Neural crest cell (in vitro differentiated cells): ENCODE data around the gene ADD1. TPM values are rescaled to one million over a fixed set of nuclear protein-coding genes. Genes with fewer than 3 reads are reported as not detected.

Source experiments
- DNase-seq: peaks from one replicate; pipeline ENCODE4 v3.0.0; 2021; ENCODE audit warnings: low read depth, mixed read lengths, low spot score
- H3K27ac Mint-ChIP-seq: one replicate; pipeline ENCODE4 v1.8.0; 2021; ENCODE audit warnings: mild to moderate bottlenecking, mixed read lengths; ENCODE audit not compliant: unreplicated experiment
- H3K27me3 Mint-ChIP-seq: 2 replicates; pipeline ENCODE4 v1.8.0; 2021; ENCODE audit warnings: low read depth, mild to moderate bottlenecking, mixed read lengths
- H3K36me3 Mint-ChIP-seq: 2 replicates; pipeline ENCODE4 v1.8.0; 2021; ENCODE audit warnings: low read depth, mild to moderate bottlenecking, mixed read lengths
- H3K4me1 Mint-ChIP-seq: 2 replicates; pipeline ENCODE4 v1.8.0; 2021; ENCODE audit warnings: mixed read lengths
- H3K4me3 Mint-ChIP-seq: one replicate; pipeline ENCODE4 v1.8.0; 2021; ENCODE audit warnings: mild to moderate bottlenecking, mixed read lengths
- H3K9me3 Mint-ChIP-seq: 2 replicates; pipeline ENCODE4 v1.8.0; 2021; ENCODE audit warnings: mixed read lengths
- CTCF ChIP-seq: fragments of 200-600 bp; sonication (generic); conservative IDR thresholded peaks from 2 replicates; pipeline ENCODE4 v1.5.0; 2021; ENCODE audit warnings: antibody characterized with exemption, mild to moderate bottlenecking
- total RNA-seq: library from RNA; stranded (reverse); gene quantifications from 2 replicates; pipeline ENCODE4 v1.2.1, GENCODE V29; 2021

Gene ADD1
- total RNA-seq, 1 donor from 2014 or later: 230 TPM

GRCh38 chr4:2871466-2871865 is 27.8 kb downstream of the ADD1 start:
- H3K27ac Mint-ChIP-seq: no peak overlapping the region
- peaks cover 68% of the 10 kb centered on the region for H3K4me1 Mint-ChIP-seq
- H3K4me3 Mint-ChIP-seq: no peak overlapping the region
- no peaks in the 10 kb centered on the region for H3K36me3 Mint-ChIP-seq
- H3K9me3 Mint-ChIP-seq: no peaks in the 10 kb centered on the region
- no peaks in the 10 kb centered on the region for H3K27me3 Mint-ChIP-seq
- no peak for DNase-seq
- TF ChIP-seq CTCF: no peak

- peaks cover 64% of the 10 kb centered on the region for H3K4me1 Mint-ChIP-seq
- H3K27ac Mint-ChIP-seq: no peak overlapping the region
- H3K36me3 Mint-ChIP-seq: no peaks in the 10 kb centered on the region
- no peak for TF ChIP-seq CTCF
- H3K9me3 Mint-ChIP-seq: no peaks in the 10 kb centered on the region
- DNase-seq: no peak
- H3K27me3 Mint-ChIP-seq: no peaks in the 10 kb centered on the region
- no peak overlapping the region for H3K4me3 Mint-ChIP-seq
These were observed 28.3 kb downstream of the ADD1 start for GRCh38 chr4:2871911-2872310.

GRCh38 chr4:2873329-2873728 is 29.7 kb downstream of the ADD1 start:
- Mint-ChIP-seq H3K4me1 (peaks cover 50% of the 10 kb centered on the region), H3K27me3 (no peaks in the 10 kb centered on the region)

GRCh38 chr4:2874861-2875260 is 31.2 kb downstream of the ADD1 start:
- H3K4me3 Mint-ChIP-seq: no peak overlapping the region
- peaks cover 9% of the 10 kb centered on the region for H3K36me3 Mint-ChIP-seq
- peaks cover 36% of the 10 kb centered on the region for H3K4me1 Mint-ChIP-seq
- no peaks in the 10 kb centered on the region for H3K27me3 Mint-ChIP-seq
- no peak for TF ChIP-seq CTCF
- no peak overlapping the region for H3K27ac Mint-ChIP-seq
- no peak for DNase-seq
- no peaks in the 10 kb centered on the region for H3K9me3 Mint-ChIP-seq

More at GRCh38 chr4:2873329-2873728, 29.7 kb downstream of the ADD1 start:
- Mint-ChIP-seq H3K4me3 (no peak overlapping the region), H3K27ac (no peak overlapping the region), H3K36me3 (peaks cover 4% of the 10 kb centered on the region), H3K9me3 (no peaks in the 10 kb centered on the region)
- DNase-seq: no peak
- no peak for TF ChIP-seq CTCF

- TF ChIP-seq CTCF: no peak
- Mint-ChIP-seq H3K4me1 (peaks cover 29% of the 10 kb centered on the region), H3K4me3 (no peak overlapping the region), H3K27me3 (no peaks in the 10 kb centered on the region), H3K27ac (peak overlapping the region; percentile 44), H3K9me3 (no peaks in the 10 kb centered on the region), H3K36me3 (peaks cover 13% of the 10 kb centered on the region)
- no peak for DNase-seq
These were observed 31.9 kb downstream of the ADD1 start for GRCh38 chr4:2875556-2875955.

GRCh38 chr4:2878346-2878745 is 34.7 kb downstream of the ADD1 start:
- Mint-ChIP-seq H3K9me3 (no peaks in the 10 kb centered on the region), H3K27me3 (no peaks in the 10 kb centered on the region), H3K36me3 (peaks cover 16% of the 10 kb centered on the region), H3K4me1 (peaks cover 13% of the 10 kb centered on the region), H3K27ac (no peak overlapping the region), H3K4me3 (no peak overlapping the region)
- DNase-seq: no peak
- TF ChIP-seq CTCF: no peak
